Activated CD8-positive, alpha-beta T cell treated with anti-CD3 and anti-CD28 coated beads, Interleukin-2, amount 10 ng/mL, durations not matched to agents 7 days and 5 days (primary cell): ENCODE data around the gene DYRK1B. TPM values are rescaled to one million over a fixed set of nuclear protein-coding genes. Genes with fewer than 3 reads are reported as not detected.

Experiments used
- ATAC-seq: fragments of 150-1000 bp; cut with Tn5 transposase; one replicate; pipeline ENCODE4 v1.10.0; 2021; ENCODE audit warnings: moderate library complexity
- CTCF ChIA-PET: fragments of 350-600 bp; sonication (Branson Sonifier 250); formaldehyde crosslinking; loops from one replicate; lab custom pipeline; 2021; ENCODE audit warnings: antibody characterized with exemption; lab: Charles Lee
- POLR2A ChIA-PET: fragments of 350-600 bp; sonication (Branson Sonifier 250); formaldehyde crosslinking; loops from one replicate; lab custom pipeline; 2021; ENCODE audit warnings: antibody characterized with exemption; lab: Charles Lee
- DNase-seq: peaks from one replicate; pipeline ENCODE4 v3.0.0-alpha.2; 2020
- H3K27ac Mint-ChIP-seq: one replicate; pipeline ENCODE4 v1.8.0; 2021; ENCODE audit warnings: mild to moderate bottlenecking, mixed read lengths
- H3K27me3 Mint-ChIP-seq: one replicate; pipeline ENCODE4 v1.8.0; 2021; ENCODE audit warnings: low read depth, mixed read lengths
- H3K36me3 Mint-ChIP-seq: one replicate; pipeline ENCODE4 v1.8.0; 2021; ENCODE audit warnings: low read depth, mixed read lengths
- H3K4me1 Mint-ChIP-seq: one replicate; pipeline ENCODE4 v1.8.0; 2021; ENCODE audit warnings: low read depth, mixed read lengths
- H3K4me3 Mint-ChIP-seq: one replicate; pipeline ENCODE4 v1.8.0; 2021; ENCODE audit warnings: mild to moderate bottlenecking, mixed read lengths
- H3K9me3 Mint-ChIP-seq: one replicate; pipeline ENCODE4 v1.8.0; 2022; ENCODE audit warnings: mixed read lengths; ENCODE audit not compliant: insufficient read depth
- total RNA-seq, 2 experiments: library from RNA; stranded (reverse); gene quantifications; one replicate each; pipeline ENCODE4 v1.2.3, GENCODE V29; 2021

Gene DYRK1B
- total RNA-seq, 2 experiments from 2014 or later, result 7.5 to 8.5 TPM

GRCh38 chr19:39850892-39851291 lies 16.9 kb upstream of the DYRK1B start:
- ChIA-PET POLR2A (no interaction called here), CTCF (no interaction called here)
- no peak overlapping the region for H3K27ac Mint-ChIP-seq

GRCh38 chr19:39848392-39848791 lies 14.4 kb upstream of the DYRK1B start:
- POLR2A ChIA-PET, result no interaction called here
- peaks cover 14% of the 10 kb centered on the region for H3K36me3 Mint-ChIP-seq
- no peak for DNase-seq
- peaks cover 29% of the 10 kb centered on the region for H3K4me1 Mint-ChIP-seq
- H3K9me3 Mint-ChIP-seq, result no peaks in the 10 kb centered on the region
- H3K27ac Mint-ChIP-seq, result no peak overlapping the region
- CTCF ChIA-PET, result no interaction called here
- H3K4me3 Mint-ChIP-seq, result no peak overlapping the region
- ATAC-seq, result no peak
- H3K27me3 Mint-ChIP-seq, result no peaks in the 10 kb centered on the region

More at GRCh38 chr19:39850892-39851291, 16.9 kb upstream of the DYRK1B start:
- Mint-ChIP-seq H3K4me1 (peaks cover 10% of the 10 kb centered on the region), H3K4me3 (no peak overlapping the region), H3K27me3 (peaks cover 3% of the 10 kb centered on the region), H3K9me3 (no peaks in the 10 kb centered on the region), H3K36me3 (peaks cover 2% of the 10 kb centered on the region)
- no peak for DNase-seq
- ATAC-seq, result no peak

- Mint-ChIP-seq H3K9me3 (no peaks in the 10 kb centered on the region), H3K27ac (no peak overlapping the region), H3K36me3 (peaks cover 14% of the 10 kb centered on the region), H3K4me1 (peaks cover 37% of the 10 kb centered on the region), H3K4me3 (no peak overlapping the region), H3K27me3 (no peaks in the 10 kb centered on the region)
- ATAC-seq (no peak), DNase-seq (no peak)
- CTCF ChIA-PET, result interaction anchor here (6.3 to 6.5 kb wide), 2 partner anchors 14 to 174 kb away, joined by 70 to 73 read pairs; partner anchors contain the start of gene DYRK1B
- POLR2A ChIA-PET, result no interaction called here
Measured at GRCh38 chr19:39847525-39847924, 13.6 kb upstream of the DYRK1B start.

DNA sequence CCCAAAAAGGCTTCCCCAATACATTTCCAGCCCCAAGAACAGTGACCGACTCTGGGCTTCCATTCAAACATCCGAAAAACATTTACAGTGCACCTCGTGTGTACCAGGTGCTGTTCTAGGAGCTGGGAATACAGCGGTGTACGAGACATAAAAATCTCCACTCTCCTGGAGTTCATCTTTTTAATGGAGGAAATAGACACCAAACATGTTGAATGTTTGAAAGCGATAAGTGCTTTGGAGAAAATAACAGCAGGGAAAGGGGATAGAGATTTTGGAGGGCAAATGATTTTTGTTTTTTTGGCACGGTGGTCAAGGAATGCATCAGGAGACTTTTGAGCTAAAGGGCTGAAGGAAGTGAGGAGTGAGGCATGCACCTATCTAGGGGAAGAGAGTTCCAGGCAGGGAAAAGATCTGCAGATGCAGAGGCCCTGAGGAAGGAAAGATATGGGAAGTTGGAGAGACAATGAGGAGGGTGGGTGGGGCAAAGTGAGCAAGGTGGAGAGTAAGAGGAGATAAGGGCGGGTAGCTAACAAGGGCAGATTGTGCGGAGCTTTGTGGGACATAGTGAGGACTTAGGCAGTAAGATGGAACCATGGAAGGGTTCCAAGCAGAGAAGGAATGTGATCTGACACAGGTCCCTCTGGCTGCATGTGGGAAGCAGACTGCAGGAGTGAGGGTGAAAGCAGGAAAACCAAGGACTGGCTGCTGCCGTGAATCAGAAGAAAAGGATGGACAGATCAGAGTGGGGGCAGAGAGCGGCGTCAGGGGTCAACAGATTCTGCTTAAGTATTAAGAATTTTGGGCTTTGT lies 12.9 kb upstream of the DYRK1B start:
- ATAC-seq (no peak), DNase-seq (no peak)
- Mint-ChIP-seq H3K4me3 (peak overlapping the region; percentile 91), H3K27ac (peak overlapping the region; percentile 90), H3K9me3 (no peaks in the 10 kb centered on the region), H3K36me3 (peaks cover 14% of the 10 kb centered on the region), H3K4me1 (peaks cover 42% of the 10 kb centered on the region), H3K27me3 (no peaks in the 10 kb centered on the region)
- POLR2A ChIA-PET, result interaction anchor here (0.6 to 1.8 kb wide), 5 partner anchors 13 to 124 kb away, joined by 3 to 7 read pairs (median 5); partner anchors contain the start of genes DYRK1B and PSMC4
- CTCF ChIA-PET, result interaction anchor here (1.9 to 7.6 kb wide), 6 partner anchors 13 to 174 kb away, joined by 4 to 235 read pairs (median 58); partner anchors contain the start of genes DYRK1B and PSMC4

- no peaks in the 10 kb centered on the region for H3K27me3 Mint-ChIP-seq
- H3K27ac Mint-ChIP-seq, result peak within 1 kb of the TSS; percentile 90
- ATAC-seq (peak; percentile 93), DNase-seq (peak; percentile 98)
- no peaks in the 10 kb centered on the region for H3K9me3 Mint-ChIP-seq
- peaks cover 46% of the 10 kb centered on the region for H3K4me1 Mint-ChIP-seq
- peak within 1 kb of the TSS; percentile 91 for H3K4me3 Mint-ChIP-seq
- peaks cover 14% of the 10 kb centered on the region for H3K36me3 Mint-ChIP-seq
- CTCF ChIA-PET, result interaction anchor here (1.3 to 7.6 kb wide), 15 partner anchors 13 to 294 kb away, joined by 3 to 235 read pairs (median 18); partner anchors contain the start of genes DYRK1B and PSMC4
- POLR2A ChIA-PET, result interaction anchor here (0.6 to 1.8 kb wide), 5 partner anchors 12 to 226 kb away, joined by 3 to 7 read pairs (median 5); partner anchors contain the start of genes DYRK1B and PSMC4
Measured at GRCh38 chr19:39845933-39846677, 12.1 kb upstream of the DYRK1B start, which contains the start of gene FBL. Gene FBL (minus strand): TSS chr19:39846379. CDS start chr19:39846300, 79 bp downstream.

DNA sequence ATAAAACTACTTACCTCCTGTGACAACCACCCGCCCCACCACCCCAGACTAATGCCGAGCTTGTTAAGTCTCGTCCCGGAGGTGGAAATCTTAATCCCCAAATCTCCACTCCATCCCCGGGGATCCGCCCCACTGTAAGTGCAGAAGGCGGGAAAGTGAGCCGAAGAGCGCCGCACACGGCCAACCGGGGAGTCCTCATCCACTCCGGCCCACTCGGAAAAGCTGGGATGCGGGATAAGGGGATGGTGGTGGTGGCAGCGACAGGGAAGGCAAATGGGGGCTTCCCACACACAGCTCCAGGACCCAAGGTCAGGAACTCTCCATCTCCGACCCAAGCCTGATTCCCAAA lies 11.6 kb upstream of the DYRK1B start:
- Mint-ChIP-seq H3K36me3 (peaks cover 14% of the 10 kb centered on the region), H3K4me1 (peaks cover 46% of the 10 kb centered on the region), H3K27me3 (no peaks in the 10 kb centered on the region), H3K4me3 (peak overlapping the region; percentile 91), H3K9me3 (no peaks in the 10 kb centered on the region), H3K27ac (peak overlapping the region; percentile 90)
- DNase-seq (no peak), ATAC-seq (peak; percentile 3)
- ChIA-PET CTCF (interaction anchor here (1.0 to 7.6 kb wide), 19 partner anchors 10 to 299 kb away, joined by 3 to 235 read pairs (median 10); partner anchors contain the start of genes DYRK1B and PSMC4), POLR2A (interaction anchor here (0.6 to 1.8 kb wide), 5 partner anchors 12 to 53 kb away, joined by 3 to 9 read pairs (median 4); partner anchors contain the start of gene DYRK1B)

GRCh38 chr19:39845172-39845571 lies 11.2 kb upstream of the DYRK1B start:
- POLR2A ChIA-PET, result interaction anchor here (0.6 to 1.8 kb wide), 5 partner anchors 12 to 53 kb away, joined by 3 to 9 read pairs (median 4); partner anchors contain the start of gene DYRK1B
- Mint-ChIP-seq H3K36me3 (peaks cover 16% of the 10 kb centered on the region), H3K27ac (peak overlapping the region; percentile 90), H3K27me3 (no peaks in the 10 kb centered on the region), H3K4me1 (peaks cover 46% of the 10 kb centered on the region), H3K4me3 (peak overlapping the region; percentile 91), H3K9me3 (no peaks in the 10 kb centered on the region)
- ATAC-seq (peak; percentile 5), DNase-seq (no peak)
- CTCF ChIA-PET, result interaction anchor here (0.7 to 7.6 kb wide), 25 partner anchors 9 to 310 kb away, joined by 3 to 235 read pairs (median 4); partner anchors contain the start of genes DYRK1B, PSMC4 and ZNF780A

DNA sequence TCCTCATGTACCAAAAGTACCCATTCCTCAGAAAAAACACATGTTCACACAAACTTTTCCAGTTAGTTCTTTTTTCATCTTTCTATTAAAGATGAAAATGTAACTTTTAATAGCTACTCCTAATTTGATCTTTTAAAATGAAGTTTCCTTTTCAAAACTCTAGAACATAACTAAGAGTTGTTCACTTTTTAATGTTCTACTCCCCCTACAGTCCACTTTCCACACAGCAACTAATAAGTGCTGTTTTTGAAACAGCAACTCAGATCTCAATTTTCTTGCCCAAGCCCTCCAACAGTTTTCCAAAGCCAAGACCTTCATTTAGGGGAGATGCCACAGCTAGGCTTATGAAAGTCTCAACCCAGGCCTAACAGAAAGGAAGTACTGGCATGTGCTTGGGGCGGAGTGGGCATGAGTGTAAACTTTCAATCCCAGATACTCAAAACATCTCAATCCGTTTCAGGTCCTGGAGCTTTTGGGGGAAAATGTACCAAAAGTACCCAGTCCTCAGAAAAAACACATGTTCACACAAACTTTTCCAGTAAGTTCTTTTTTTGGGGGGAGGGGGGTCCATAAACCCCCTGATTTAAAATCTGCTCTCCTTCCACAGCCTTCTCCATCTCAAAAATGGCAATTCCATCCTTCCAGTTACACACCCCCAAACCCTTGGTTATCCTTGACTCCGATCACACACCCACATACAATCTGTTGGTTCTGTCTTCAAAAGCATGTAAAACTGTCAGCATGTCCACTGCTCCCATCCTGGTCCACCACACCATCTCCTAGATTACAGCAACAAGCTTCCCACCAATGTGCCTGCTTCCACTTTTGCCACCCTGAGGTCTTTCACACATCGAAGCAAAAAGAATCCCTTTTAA lies 10.2 kb upstream of the DYRK1B start:
- Mint-ChIP-seq H3K4me3 (peak overlapping the region; percentile 91), H3K27me3 (no peaks in the 10 kb centered on the region), H3K9me3 (no peaks in the 10 kb centered on the region), H3K36me3 (peaks cover 24% of the 10 kb centered on the region), H3K4me1 (peaks cover 46% of the 10 kb centered on the region), H3K27ac (peak overlapping the region; percentile 90)
- ChIA-PET POLR2A (interaction anchor here (0.6 to 1.4 kb wide), 5 partner anchors 20 to 368 kb away, joined by 3 to 4 read pairs (median 3); no protein-coding TSS in a partner anchor), CTCF (interaction anchor here (0.7 to 7.6 kb wide), 41 partner anchors 8 to 488 kb away, joined by 3 to 235 read pairs (median 4); partner anchors contain the start of genes DYRK1B, PSMC4 and ZNF780A)
- ATAC-seq (no peak), DNase-seq (peak; percentile 66)

GRCh38 chr19:39842693-39843435 lies 8.9 kb upstream of the DYRK1B start:
- Mint-ChIP-seq H3K27me3 (no peaks in the 10 kb centered on the region), H3K36me3 (peaks cover 33% of the 10 kb centered on the region), H3K27ac (peak overlapping the region; percentile 40), H3K9me3 (no peaks in the 10 kb centered on the region), H3K4me3 (no peak overlapping the region), H3K4me1 (peaks cover 46% of the 10 kb centered on the region)
- CTCF ChIA-PET, result interaction anchor here (0.6 to 7.6 kb wide), 23 partner anchors 9 to 291 kb away, joined by 3 to 235 read pairs (median 10); partner anchors contain the start of genes DYRK1B and PSMC4
- DNase-seq (no peak), ATAC-seq (no peak)
- POLR2A ChIA-PET, result interaction anchor here (0.8 to 1.4 kb wide), 2 partner anchors 9 to 50 kb away, joined by 4 read pairs; no protein-coding TSS in a partner anchor

- H3K9me3 Mint-ChIP-seq, result no peaks in the 10 kb centered on the region
- DNase-seq (no peak), ATAC-seq (no peak)
- no peaks in the 10 kb centered on the region for H3K27me3 Mint-ChIP-seq
- POLR2A ChIA-PET, result no interaction called here
- H3K4me3 Mint-ChIP-seq, result no peak overlapping the region
- H3K36me3 Mint-ChIP-seq, result peaks cover 49% of the 10 kb centered on the region
- H3K27ac Mint-ChIP-seq, result peak overlapping the region; percentile 48
- peaks cover 36% of the 10 kb centered on the region for H3K4me1 Mint-ChIP-seq
- CTCF ChIA-PET, result interaction anchor here (3.5 to 7.6 kb wide), 5 partner anchors 12 to 168 kb away, joined by 24 to 235 read pairs (median 45); partner anchors contain the start of gene PSMC4
Measured at GRCh38 chr19:39841041-39841440, 7.1 kb upstream of the DYRK1B start.
